ENCODE data around the gene HOXA2. TPM values are rescaled to one million over a fixed set of nuclear protein-coding genes. Genes with fewer than 3 reads are reported as not detected.
A peak's percentile ranks its signal among the peaks of the same experiment; 100 is the strongest.

The HOXA2 gene
- total and polyA plus RNA-seq, 2 of the 13 experiments (the other 11 are each of a cell fraction or from before 2014, with no cell fraction given), result 0.22 to 0.29 TPM

- TF ChIP-seq FOXP4 (CRISPR knock-in tag; IDR thresholded peaks at IDR 0.05) (peak; percentile 66), ASH2L (IDR thresholded peaks at IDR 0.05; ENCODE audit: insufficient read length, low read depth, low read length) (peak; percentile 72), EP300 (IDR thresholded peaks at IDR 0.05; ENCODE audit: low read depth in 2 of 2, low read length in 2 of 2) (peak in 1 of 2 experiments; percentile 75; a peak in 2 of 4 replicates), EP300 (CRISPR knock-in tag; IDR thresholded peaks at IDR 0.05; ENCODE audit: borderline replicate concordance) (peak; percentile 34; the same call in 1 of the 2 replicates), RORA (CRISPR knock-in tag; IDR thresholded peaks at IDR 0.05) (no peak), ELF4 (CRISPR knock-in tag; IDR thresholded peaks at IDR 0.05; ENCODE audit: borderline replicate concordance) (0 out of 2 replicates have a peak, but pooled peaks have one; percentile 38), MTA1 (CRISPR knock-in tag; IDR thresholded peaks at IDR 0.05; ENCODE audit: borderline replicate concordance) (no peak), MED8 (CRISPR knock-in tag; IDR thresholded peaks at IDR 0.05; ENCODE audit: insufficient replicate concordance) (no peak), RXRA (CRISPR knock-in tag; IDR thresholded peaks at IDR 0.05) (peak; percentile 93; the same call in 1 of the 2 replicates), SAP130 (CRISPR knock-in tag; IDR thresholded peaks at IDR 0.05; ENCODE audit: low read depth) (peak; percentile 66), POGZ (CRISPR knock-in tag; IDR thresholded peaks at IDR 0.05) (0 out of 2 replicates have a peak, but pooled peaks have one; percentile 29), ZNF143 (CRISPR knock-in tag; IDR thresholded peaks at IDR 0.05) (no peak), MED1 (CRISPR knock-in tag; IDR thresholded peaks at IDR 0.05) (peak; percentile 46; the same call in 1 of the 2 replicates), ZNF644 (CRISPR knock-in tag; IDR thresholded peaks at IDR 0.05; ENCODE audit: low read depth) (0 out of 2 replicates have a peak, but pooled peaks have one; percentile 7), TBX2 (CRISPR knock-in tag; IDR thresholded peaks at IDR 0.05; ENCODE audit: borderline replicate concordance) (peak; percentile 74), DZIP1 (CRISPR knock-in tag; IDR thresholded peaks at IDR 0.05) (no peak), PHF21A (CRISPR knock-in tag; IDR thresholded peaks at IDR 0.05) (peak; percentile 44; the same call in 1 of the 2 replicates), CREB1 (IDR thresholded peaks at IDR 0.05) (no peak), CREB1 (CRISPR knock-in tag; IDR thresholded peaks at IDR 0.05) (peak; percentile 57), DNMT3B (CRISPR knock-in tag; conservative IDR thresholded peaks at IDR 0.05) (no peak), SALL1 (CRISPR knock-in tag; IDR thresholded peaks at IDR 0.05) (peak; percentile 81), NCOR1 (IDR thresholded peaks at IDR 0.05; ENCODE audit: borderline replicate concordance, low read length) (peak; percentile 95), ZNF547 (CRISPR knock-in tag; IDR thresholded peaks at IDR 0.05) (0 out of 2 replicates have a peak, but pooled peaks have one; percentile 37)
- TF ChIP-seq, protein P1, sequence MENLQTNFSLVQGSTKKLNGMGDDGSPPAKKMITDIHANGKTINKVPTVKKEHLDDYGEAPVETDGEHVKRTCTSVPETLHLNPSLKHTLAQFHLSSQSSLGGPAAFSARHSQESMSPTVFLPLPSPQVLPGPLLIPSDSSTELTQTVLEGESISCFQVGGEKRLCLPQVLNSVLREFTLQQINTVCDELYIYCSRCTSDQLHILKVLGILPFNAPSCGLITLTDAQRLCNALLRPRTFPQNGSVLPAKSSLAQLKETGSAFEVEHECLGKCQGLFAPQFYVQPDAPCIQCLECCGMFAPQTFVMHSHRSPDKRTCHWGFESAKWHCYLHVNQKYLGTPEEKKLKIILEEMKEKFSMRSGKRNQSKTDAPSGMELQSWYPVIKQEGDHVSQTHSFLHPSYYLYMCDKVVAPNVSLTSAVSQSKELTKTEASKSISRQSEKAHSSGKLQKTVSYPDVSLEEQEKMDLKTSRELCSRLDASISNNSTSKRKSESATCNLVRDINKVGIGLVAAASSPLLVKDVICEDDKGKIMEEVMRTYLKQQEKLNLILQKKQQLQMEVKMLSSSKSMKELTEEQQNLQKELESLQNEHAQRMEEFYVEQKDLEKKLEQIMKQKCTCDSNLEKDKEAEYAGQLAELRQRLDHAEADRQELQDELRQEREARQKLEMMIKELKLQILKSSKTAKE (CRISPR knock-in tag; IDR thresholded peaks at IDR 0.05; ENCODE audit: borderline replicate concordance), result peak; percentile 86
Measured at GRCh38 chr7:27133409-27134231, 31.1 kb upstream of the HOXA2 start (continued).

Measured in HepG2 (cell line).